Osteocyte (in vitro differentiated cells): ENCODE measurements around the gene SLC13A1. TPM values are rescaled to one million over a fixed set of nuclear protein-coding genes. Genes with fewer than 3 reads are reported as not detected.

ENCODE experiments used
- DNase-seq: peaks from one replicate; pipeline ENCODE4 v3.0.0; 2021; ENCODE audit warnings: mixed read lengths; ENCODE audit not compliant: unreplicated experiment; ENCODE audit errors: extremely low spot score
- H3K27ac Mint-ChIP-seq: one replicate; pipeline ENCODE4 v1.8.0; 2021; ENCODE audit warnings: mild to moderate bottlenecking, mixed read lengths; ENCODE audit not compliant: unreplicated experiment
- H3K27me3 Mint-ChIP-seq: one replicate; pipeline ENCODE4 v1.8.0; 2021; ENCODE audit warnings: mixed read lengths; ENCODE audit not compliant: unreplicated experiment
- H3K36me3 Mint-ChIP-seq: one replicate; pipeline ENCODE4 v1.8.0; 2021; ENCODE audit warnings: mixed read lengths; ENCODE audit not compliant: unreplicated experiment
- H3K4me1 Mint-ChIP-seq: one replicate; pipeline ENCODE4 v1.8.0; 2021; ENCODE audit warnings: mixed read lengths; ENCODE audit not compliant: unreplicated experiment
- H3K4me3 Mint-ChIP-seq: one replicate; pipeline ENCODE4 v1.8.0; 2021; ENCODE audit warnings: mild to moderate bottlenecking, moderate library complexity, mixed read lengths; ENCODE audit not compliant: unreplicated experiment
- H3K9me3 Mint-ChIP-seq: one replicate; pipeline ENCODE4 v1.8.0; 2021; ENCODE audit warnings: mixed read lengths; ENCODE audit not compliant: unreplicated experiment
- CTCF ChIP-seq: fragments of 200-600 bp; sonication (generic); IDR thresholded peaks from 2 replicates; pipeline ENCODE4 v1.5.0; 2021; ENCODE audit warnings: antibody characterized with exemption, mild to moderate bottlenecking, moderate library complexity
- total RNA-seq: library from RNA; stranded (reverse); gene quantifications from 2 replicates; pipeline ENCODE4 v1.2.1, GENCODE V29; 2021

SLC13A1 gene
- total RNA-seq, 1 donor from 2014 or later: not detected

- no peak for TF ChIP-seq CTCF
- H3K4me3 Mint-ChIP-seq: no peak overlapping the region
- no peak overlapping the region for H3K27ac Mint-ChIP-seq
- no peaks in the 10 kb centered on the region for H3K4me1 Mint-ChIP-seq
- peaks cover 6% of the 10 kb centered on the region for H3K9me3 Mint-ChIP-seq
- no peaks in the 10 kb centered on the region for H3K36me3 Mint-ChIP-seq
- no peak for DNase-seq
- H3K27me3 Mint-ChIP-seq: no peaks in the 10 kb centered on the region
These were observed 11.2 kb upstream of the SLC13A1 start for GRCh38 chr7:123210986-123211385.

DNA sequence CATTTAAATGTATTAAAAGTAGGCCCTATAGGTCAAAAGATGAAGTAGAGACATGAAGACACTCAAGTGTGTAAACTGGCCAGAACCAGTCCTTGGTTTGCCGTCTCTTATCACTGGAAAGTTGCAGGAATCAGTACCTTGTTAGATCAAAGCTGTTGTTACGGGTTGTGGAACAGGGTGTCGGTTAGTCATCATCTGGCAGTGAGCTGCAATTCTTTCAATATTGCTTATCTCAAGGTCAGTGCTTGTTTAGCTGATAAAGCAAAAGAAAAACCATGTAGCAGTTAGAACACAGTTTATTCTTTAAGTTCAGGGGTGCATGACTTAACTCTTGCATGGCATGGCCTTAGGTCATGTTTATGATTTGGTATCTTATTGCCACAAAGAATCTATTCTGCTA is 10.0 kb upstream of the SLC13A1 start:
- Mint-ChIP-seq H3K4me1 (no peaks in the 10 kb centered on the region), H3K36me3 (no peaks in the 10 kb centered on the region), H3K9me3 (peaks cover 6% of the 10 kb centered on the region), H3K4me3 (no peak overlapping the region), H3K27me3 (no peaks in the 10 kb centered on the region), H3K27ac (no peak overlapping the region)
- no peak for DNase-seq
- TF ChIP-seq CTCF: no peak

GRCh38 chr7:123208793-123209192 is 9.0 kb upstream of the SLC13A1 start:
- no peak for TF ChIP-seq CTCF
- Mint-ChIP-seq H3K4me1 (no peaks in the 10 kb centered on the region), H3K36me3 (no peaks in the 10 kb centered on the region), H3K9me3 (no peaks in the 10 kb centered on the region), H3K4me3 (no peak overlapping the region), H3K27me3 (no peaks in the 10 kb centered on the region), H3K27ac (no peak overlapping the region)
- no peak for DNase-seq

GRCh38 chr7:123204206-123204835 is 4.6 kb upstream of the SLC13A1 start:
- Mint-ChIP-seq H3K4me1 (no peaks in the 10 kb centered on the region), H3K27me3 (no peaks in the 10 kb centered on the region), H3K9me3 (no peaks in the 10 kb centered on the region), H3K36me3 (no peaks in the 10 kb centered on the region), H3K4me3 (no peak overlapping the region), H3K27ac (no peak overlapping the region)
- DNase-seq: no peak
- TF ChIP-seq CTCF: no peak

- no peaks in the 10 kb centered on the region for H3K9me3 Mint-ChIP-seq
- DNase-seq: no peak
- no peak overlapping the region for H3K27ac Mint-ChIP-seq
- no peaks in the 10 kb centered on the region for H3K4me1 Mint-ChIP-seq
- no peaks in the 10 kb centered on the region for H3K36me3 Mint-ChIP-seq
- no peak for TF ChIP-seq CTCF
- H3K27me3 Mint-ChIP-seq: no peaks in the 10 kb centered on the region
- no peak overlapping the region for H3K4me3 Mint-ChIP-seq
These were observed 2.1 kb upstream of the SLC13A1 start for GRCh38 chr7:123201901-123202300.
